Measurements from ENCODE around the gene KLHL3.

GRCh38 chr5:137630972-137631370, 104.9 kb downstream of the KLHL3 start:
- TF ChIP-seq CTCF (IDR thresholded peaks at IDR 0.05), result no peak
- TF ChIP-seq EP300 (IDR thresholded peaks at IDR 0.05; ENCODE audit: borderline replicate concordance in 1 of 2, low read depth in 1 of 2, low read length in 1 of 2), result no peak
- TF ChIP-seq, protein P1, sequence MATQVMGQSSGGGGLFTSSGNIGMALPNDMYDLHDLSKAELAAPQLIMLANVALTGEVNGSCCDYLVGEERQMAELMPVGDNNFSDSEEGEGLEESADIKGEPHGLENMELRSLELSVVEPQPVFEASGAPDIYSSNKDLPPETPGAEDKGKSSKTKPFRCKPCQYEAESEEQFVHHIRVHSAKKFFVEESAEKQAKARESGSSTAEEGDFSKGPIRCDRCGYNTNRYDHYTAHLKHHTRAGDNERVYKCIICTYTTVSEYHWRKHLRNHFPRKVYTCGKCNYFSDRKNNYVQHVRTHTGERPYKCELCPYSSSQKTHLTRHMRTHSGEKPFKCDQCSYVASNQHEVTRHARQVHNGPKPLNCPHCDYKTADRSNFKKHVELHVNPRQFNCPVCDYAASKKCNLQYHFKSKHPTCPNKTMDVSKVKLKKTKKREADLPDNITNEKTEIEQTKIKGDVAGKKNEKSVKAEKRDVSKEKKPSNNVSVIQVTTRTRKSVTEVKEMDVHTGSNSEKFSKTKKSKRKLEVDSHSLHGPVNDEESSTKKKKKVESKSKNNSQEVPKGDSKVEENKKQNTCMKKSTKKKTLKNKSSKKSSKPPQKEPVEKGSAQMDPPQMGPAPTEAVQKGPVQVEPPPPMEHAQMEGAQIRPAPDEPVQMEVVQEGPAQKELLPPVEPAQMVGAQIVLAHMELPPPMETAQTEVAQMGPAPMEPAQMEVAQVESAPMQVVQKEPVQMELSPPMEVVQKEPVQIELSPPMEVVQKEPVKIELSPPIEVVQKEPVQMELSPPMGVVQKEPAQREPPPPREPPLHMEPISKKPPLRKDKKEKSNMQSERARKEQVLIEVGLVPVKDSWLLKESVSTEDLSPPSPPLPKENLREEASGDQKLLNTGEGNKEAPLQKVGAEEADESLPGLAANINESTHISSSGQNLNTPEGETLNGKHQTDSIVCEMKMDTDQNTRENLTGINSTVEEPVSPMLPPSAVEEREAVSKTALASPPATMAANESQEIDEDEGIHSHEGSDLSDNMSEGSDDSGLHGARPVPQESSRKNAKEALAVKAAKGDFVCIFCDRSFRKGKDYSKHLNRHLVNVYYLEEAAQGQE (IDR thresholded peaks at IDR 0.05; ENCODE audit: low read depth, low read length), result no peak
- TF ChIP-seq GABPA (IDR thresholded peaks at IDR 0.05; ENCODE audit: low read depth), result no peak
- no peak for TF ChIP-seq RFX5 (IDR thresholded peaks at IDR 0.05; ENCODE audit: low read length)
- TF ChIP-seq TAF1 (IDR thresholded peaks at IDR 0.05; ENCODE audit: borderline replicate concordance, low read depth, low read length), result no peak
- no peak for TF ChIP-seq POLR2AphosphoS5 (IDR thresholded peaks at IDR 0.05; ENCODE audit: low read depth, low read length)
- no peak for TF ChIP-seq JUND (IDR thresholded peaks at IDR 0.05)
- TF ChIP-seq SIN3A (IDR thresholded peaks at IDR 0.05; ENCODE audit: borderline replicate concordance, low read depth, low read length), result no peak
- TF ChIP-seq MAX (IDR thresholded peaks at IDR 0.05; ENCODE audit: low read depth), result no peak
- TF ChIP-seq EZH2phosphoT487 (IDR thresholded peaks at IDR 0.05; ENCODE audit: borderline replicate concordance, low read depth), result no peak
- no peak for TF ChIP-seq FOXM1 (IDR thresholded peaks at IDR 0.05; ENCODE audit: low read depth)
- no peak for TF ChIP-seq RCOR1 (IDR thresholded peaks at IDR 0.05; ENCODE audit: low read length)
- TF ChIP-seq USF2 (IDR thresholded peaks at IDR 0.05; ENCODE audit: borderline replicate concordance, low read depth, low read length), result no peak
